Smooth muscle cell of the brain vasculature (primary cell): ENCODE measurements around the gene MYO5B.

Experiments
- DNase-seq: peaks from one replicate; pipeline ENCODE4 v3.0.0-alpha.2; 2012; ENCODE audit warnings: low read depth, low spot score

Gene MYO5B

GRCh38 chr18:50189160-50189559, 5.8 kb downstream of the MYO5B start:
- no peak for DNase-seq

GRCh38 chr18:50188652-50189051, 6.3 kb downstream of the MYO5B start:
- DNase-seq, result no peak

DNA sequence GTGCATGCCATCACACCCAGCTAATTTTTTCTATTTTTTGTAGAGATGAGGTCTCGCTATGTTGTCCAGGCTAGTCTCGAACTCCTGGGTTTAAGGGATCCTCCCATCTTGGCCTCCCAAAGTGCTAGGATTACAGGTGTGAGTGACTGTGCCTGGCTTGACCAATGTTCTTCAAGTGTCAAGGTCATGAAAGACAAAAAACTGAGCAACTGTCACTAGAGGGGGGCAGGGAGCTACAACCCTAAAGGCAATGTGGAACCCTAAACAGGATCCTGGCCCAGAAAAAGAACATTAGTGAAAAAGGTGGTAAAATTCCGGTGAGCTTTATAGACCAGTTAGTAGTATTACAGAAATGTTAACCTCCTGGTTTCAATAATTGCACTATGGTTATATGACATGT, 7.3 kb downstream of the MYO5B start:
- DNase-seq, result no peak

DNA sequence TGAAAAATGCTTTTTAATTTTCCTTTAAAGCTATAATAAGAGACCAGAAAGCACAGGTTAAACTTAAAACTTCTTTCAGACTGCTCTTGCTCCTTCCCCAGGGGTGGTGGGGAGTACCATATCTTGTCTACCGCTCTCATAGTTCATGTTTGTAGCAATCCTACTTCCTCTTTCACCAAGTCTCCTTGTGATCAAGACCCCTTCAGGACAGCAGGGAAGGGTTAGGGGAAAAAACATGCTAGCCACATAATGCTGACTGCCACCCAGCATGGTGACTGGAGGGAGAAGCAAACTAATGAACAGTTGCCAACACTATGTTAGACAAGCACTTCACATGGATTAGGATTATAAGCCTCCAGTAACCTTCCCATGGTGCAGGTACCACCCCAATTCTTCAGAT, 8.6 kb downstream of the MYO5B start:
- DNase-seq, result no peak

GRCh38 chr18:50183556-50183955, 11.4 kb downstream of the MYO5B start:
- no peak for DNase-seq

- DNase-seq, result no peak
Measured at GRCh38 chr18:50182511-50182910, 12.4 kb downstream of the MYO5B start.

DNA sequence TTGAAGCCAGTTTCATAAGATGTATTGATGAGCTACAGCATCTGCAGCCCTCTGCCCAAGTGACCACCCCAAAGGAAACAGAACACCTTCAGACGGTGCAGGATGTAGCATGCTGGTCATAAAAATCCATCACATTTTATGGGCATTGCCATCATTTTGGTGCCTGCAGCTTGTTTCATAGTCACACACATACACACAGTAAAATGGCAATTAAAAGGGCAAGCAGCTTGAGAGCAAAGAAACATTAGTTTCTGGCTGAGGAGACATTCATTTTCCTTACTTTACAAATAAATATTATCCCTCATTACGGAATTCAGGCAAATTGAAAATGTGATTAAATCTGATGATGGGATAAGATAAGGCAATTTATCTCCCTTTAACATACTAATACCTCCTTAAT, 13.4 kb downstream of the MYO5B start:
- no peak for DNase-seq

GRCh38 chr18:50179465-50179864, 15.5 kb downstream of the MYO5B start:
- no peak for DNase-seq

DNA sequence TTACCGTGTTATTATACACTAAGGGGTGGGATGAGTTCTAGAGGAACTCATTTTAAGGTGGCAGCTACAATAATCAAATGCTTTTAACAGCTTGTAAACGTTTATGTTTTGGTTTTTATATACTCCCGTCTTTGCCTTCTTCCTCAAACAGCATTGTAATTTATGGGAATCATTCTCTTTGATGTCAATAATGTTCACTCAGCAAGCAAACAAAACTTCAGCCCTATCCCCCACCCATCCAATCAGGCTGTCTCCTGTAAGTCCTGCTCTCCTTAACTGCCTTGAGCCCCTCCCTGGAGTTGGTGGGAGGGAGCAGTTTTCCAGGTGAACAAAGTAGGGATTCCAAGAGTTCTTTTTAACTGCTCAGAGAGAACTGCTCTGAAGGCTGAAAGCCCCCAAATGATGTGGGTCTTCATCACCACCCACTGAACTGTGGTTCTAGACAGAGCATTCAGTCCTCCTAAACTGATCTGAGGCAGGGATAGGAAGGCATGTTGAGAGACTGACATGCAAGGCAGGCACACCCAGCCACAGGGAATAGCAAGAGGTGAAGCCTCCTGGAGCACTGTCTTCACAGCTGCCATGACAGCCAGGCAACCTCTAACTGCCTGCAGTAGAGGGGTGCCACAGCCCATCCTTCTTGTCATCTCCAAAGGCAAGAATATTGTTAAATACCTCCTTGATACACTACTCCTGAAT, 17.5 kb downstream of the MYO5B start:
- no peak for DNase-seq

- no peak for DNase-seq
Measured at GRCh38 chr18:50172367-50172766, 22.6 kb downstream of the MYO5B start.

- DNase-seq, result no peak
Measured at GRCh38 chr18:50171406-50171805, 23.5 kb downstream of the MYO5B start.

DNA sequence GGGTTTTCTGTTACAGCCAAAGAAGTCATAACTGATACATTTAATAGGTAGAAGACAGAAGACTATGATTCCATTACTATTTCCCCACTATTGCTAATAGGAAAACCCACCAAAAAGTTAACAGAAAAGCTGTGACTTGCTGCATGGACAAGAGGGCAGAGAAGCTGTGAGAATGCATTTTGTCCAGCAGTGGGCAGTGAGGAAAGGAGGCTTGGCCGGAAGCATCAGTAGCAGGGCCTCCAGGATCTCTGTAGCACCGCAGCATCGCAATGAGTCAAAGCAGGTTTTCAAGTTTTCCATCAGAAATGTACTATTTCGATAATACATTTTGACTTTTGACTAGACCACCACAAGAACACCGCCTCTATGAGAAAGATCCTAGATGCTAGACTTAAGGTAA, 24.9 kb downstream of the MYO5B start:
- no peak for DNase-seq

GRCh38 chr18:50169149-50169548, 25.8 kb downstream of the MYO5B start:
- DNase-seq, result no peak

GRCh38 chr18:50167966-50168365, 27.0 kb downstream of the MYO5B start:
- no peak for DNase-seq

GRCh38 chr18:50166901-50167300, 28.0 kb downstream of the MYO5B start:
- DNase-seq, result no peak

DNA sequence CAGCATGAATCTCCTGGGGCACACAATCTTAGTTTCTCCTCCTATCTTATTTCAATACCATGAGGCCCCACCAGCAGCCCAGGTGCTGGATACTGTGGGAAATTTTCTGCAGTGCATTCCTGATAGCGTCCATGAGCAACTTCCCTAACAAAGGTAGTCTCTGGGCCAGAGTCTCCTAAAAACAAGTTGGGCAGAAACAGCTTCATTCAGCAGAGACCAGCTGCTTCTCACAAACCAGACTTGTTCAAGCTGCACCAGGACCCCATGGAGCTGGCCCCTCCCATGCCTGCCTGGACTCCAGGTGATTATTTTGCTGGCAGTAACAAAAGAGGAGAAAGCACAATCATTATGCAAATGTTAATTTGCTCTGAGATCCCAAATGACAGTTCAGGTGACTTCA, 31.4 kb downstream of the MYO5B start:
- DNase-seq, result no peak

- DNase-seq, result no peak
Measured at GRCh38 chr18:50162486-50163304, 32.3 kb downstream of the MYO5B start.

GRCh38 chr18:50161597-50162205, 33.2 kb downstream of the MYO5B start:
- DNase-seq, result no peak

- no peak for DNase-seq
Measured at GRCh38 chr18:50159654-50160046, 35.3 kb downstream of the MYO5B start.

GRCh38 chr18:50158866-50159653, 35.9 kb downstream of the MYO5B start:
- no peak for DNase-seq

- DNase-seq, result no peak
Measured at GRCh38 chr18:50155406-50155805, 39.5 kb downstream of the MYO5B start.

DNA sequence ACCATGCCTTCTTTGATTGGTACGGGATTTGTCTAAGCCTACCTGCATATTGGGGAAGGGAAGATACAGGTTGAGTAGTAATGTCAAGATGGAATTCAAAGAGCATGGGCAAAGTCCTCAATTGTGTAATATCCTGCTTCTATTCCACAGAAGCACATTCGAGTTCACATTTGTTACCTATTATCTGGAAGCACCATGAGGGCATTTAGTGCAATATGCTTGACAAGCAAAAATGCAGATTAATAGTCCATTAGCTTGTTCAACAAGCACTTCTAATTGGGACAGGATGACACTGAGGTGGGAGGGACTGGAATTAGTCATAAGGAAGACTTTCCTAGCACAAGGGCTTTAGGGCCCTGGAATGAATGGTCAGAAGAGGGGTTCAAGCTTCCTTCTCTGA, 40.5 kb downstream of the MYO5B start:
- DNase-seq, result no peak
